HL-60 (cell line): ENCODE results near the gene TSPAN15.

Experiments used
- DNase-seq, 2 experiments: peaks; one replicate each; pipeline ENCODE4 v3.0.0-alpha.2; 2010 to 2020; ENCODE audit warnings: low read depth in 1 of 2, low spot score in 1 of 2
- H3K27ac ChIP-seq: fragments of 250-450 bp; sonication (Bioruptor Pico); replicated peaks from 2 replicates; pipeline ENCODE4 v1.5.1; 2020; ENCODE audit warnings: mild to moderate bottlenecking, moderate library complexity
- H3K27me3 ChIP-seq: fragments of 250-450 bp; sonication (Bioruptor Pico); 2 replicates; pipeline ENCODE4 v1.5.1; 2021; ENCODE audit warnings: mild to moderate bottlenecking, moderate library complexity; ENCODE audit not compliant: insufficient read depth, poor library complexity, severe bottlenecking
- H3K4me3 ChIP-seq: replicated peaks from 2 replicates; pipeline ENCODE4 v1.5.1; 2011; ENCODE audit warnings: mild to moderate bottlenecking, control low read depth, low read length; ENCODE audit not compliant: insufficient read depth
- GABPA ChIP-seq: IDR thresholded peaks from 2 replicates; pipeline ENCODE4 v1.6.1; 2012; ENCODE audit warnings: low read depth
- POLR2AphosphoS5 ChIP-seq: IDR thresholded peaks from 2 replicates; pipeline ENCODE4 v1.6.1; 2012; ENCODE audit warnings: low read depth
- REST ChIP-seq: IDR thresholded peaks from 2 replicates; pipeline ENCODE4 v1.6.1; 2012; ENCODE audit warnings: low read depth; ENCODE audit not compliant: insufficient replicate concordance
- SPI1 ChIP-seq: IDR thresholded peaks from 2 replicates; pipeline ENCODE4 v1.6.1; 2012; ENCODE audit warnings: low read depth, mild to moderate bottlenecking, borderline replicate concordance
- long read RNA-seq: library from polyadenylated mRNA; unstranded; transcript quantifications from one replicate; pipeline ENCODE4 v2.0.0, GENCODE V29; 2020
- TF ChIP-seq, protein P1 (sequence below): IDR thresholded peaks from one replicate; pipeline ENCODE4 v1.5.1; 2011; ENCODE audit warnings: low read length, control low read depth, inconsistent platforms; ENCODE audit not compliant: insufficient read depth

TSPAN15 gene
- long read RNA-seq, result 0 reads

DNA sequence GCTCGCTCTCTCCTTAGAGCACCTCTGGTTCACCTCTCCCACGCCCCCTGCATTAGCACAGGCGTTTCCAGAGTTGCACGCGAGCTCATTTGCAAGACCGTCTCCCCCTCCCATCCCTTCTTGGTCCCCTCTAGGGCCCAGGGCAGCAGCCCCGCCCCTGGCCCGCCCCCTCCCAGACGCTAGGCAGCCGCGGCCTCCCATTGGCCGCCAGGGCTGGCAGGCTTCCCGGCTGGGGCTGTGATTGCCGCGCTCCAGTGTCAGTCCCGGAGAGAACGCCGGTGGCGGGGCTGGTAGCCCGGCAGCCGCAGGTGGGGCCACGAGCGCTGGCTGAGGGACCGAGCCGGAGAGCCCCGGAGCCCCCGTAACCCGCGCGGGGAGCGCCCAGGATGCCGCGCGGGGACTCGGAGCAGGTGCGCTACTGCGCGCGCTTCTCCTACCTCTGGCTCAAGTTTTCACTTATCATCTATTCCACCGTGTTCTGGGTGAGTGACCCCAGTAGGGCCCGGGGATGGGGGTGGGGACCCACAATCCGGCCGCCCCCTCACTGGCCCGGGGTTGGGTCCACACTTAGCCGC is at the start of gene TSPAN15:
Gene TSPAN15, plus strand, starts transcription at position 257 of the 575 bp plus-strand sequence. Its CDS starts 130 bp downstream, at position 387.
- H3K27ac ChIP-seq, result no peak within 1 kb of the TSS
- TF ChIP-seq REST (no peak), SPI1 (no peak), POLR2AphosphoS5 (no peak)
- peak in 1 of 2 experiments; percentile 31 for DNase-seq
- peak within 1 kb of the TSS; percentile 27 for H3K4me3 ChIP-seq
- peaks cover 11% of the 10 kb centered on the region for H3K27me3 ChIP-seq

DNA sequence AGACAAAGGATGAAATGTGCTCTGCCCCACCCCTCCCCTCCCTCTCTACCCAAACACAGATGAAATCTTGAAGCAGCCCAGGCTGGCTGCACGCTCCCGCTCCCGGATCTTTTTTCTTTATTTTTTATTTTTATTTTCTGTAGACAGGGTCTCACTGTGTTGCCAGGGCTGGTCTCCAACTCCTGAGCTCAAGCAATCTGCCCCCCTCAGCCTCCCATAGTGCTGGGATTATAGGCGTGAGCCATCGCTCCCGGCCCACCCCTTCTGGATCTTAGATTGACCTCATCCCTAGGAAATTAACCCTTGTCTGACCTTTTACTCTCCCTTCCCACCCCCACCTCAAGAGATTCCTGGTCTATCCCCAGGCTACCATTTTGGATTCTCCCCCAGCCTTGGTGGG is 48.9 kb upstream of the TSPAN15 start:
- Histone ChIP-seq H3K27ac (no peak overlapping the region), H3K4me3 (no peak overlapping the region), H3K27me3 (no peaks in the 10 kb centered on the region)
- TF ChIP-seq GABPA, result no peak
- TF ChIP-seq POLR2AphosphoS5, result no peak
- no peak for TF ChIP-seq REST
- no peak for TF ChIP-seq SPI1
- TF ChIP-seq, protein P1, sequence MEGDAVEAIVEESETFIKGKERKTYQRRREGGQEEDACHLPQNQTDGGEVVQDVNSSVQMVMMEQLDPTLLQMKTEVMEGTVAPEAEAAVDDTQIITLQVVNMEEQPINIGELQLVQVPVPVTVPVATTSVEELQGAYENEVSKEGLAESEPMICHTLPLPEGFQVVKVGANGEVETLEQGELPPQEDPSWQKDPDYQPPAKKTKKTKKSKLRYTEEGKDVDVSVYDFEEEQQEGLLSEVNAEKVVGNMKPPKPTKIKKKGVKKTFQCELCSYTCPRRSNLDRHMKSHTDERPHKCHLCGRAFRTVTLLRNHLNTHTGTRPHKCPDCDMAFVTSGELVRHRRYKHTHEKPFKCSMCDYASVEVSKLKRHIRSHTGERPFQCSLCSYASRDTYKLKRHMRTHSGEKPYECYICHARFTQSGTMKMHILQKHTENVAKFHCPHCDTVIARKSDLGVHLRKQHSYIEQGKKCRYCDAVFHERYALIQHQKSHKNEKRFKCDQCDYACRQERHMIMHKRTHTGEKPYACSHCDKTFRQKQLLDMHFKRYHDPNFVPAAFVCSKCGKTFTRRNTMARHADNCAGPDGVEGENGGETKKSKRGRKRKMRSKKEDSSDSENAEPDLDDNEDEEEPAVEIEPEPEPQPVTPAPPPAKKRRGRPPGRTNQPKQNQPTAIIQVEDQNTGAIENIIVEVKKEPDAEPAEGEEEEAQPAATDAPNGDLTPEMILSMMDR, result no peak
- DNase-seq, result no peak

GRCh38 chr10:69403066-69403465 is 48.2 kb upstream of the TSPAN15 start:
- TF ChIP-seq POLR2AphosphoS5, result no peak
- TF ChIP-seq GABPA, result no peak
- TF ChIP-seq, protein P1, result no peak
- no peak for TF ChIP-seq REST
- no peak for TF ChIP-seq SPI1
- Histone ChIP-seq H3K4me3 (no peak overlapping the region), H3K27ac (no peak overlapping the region), H3K27me3 (no peaks in the 10 kb centered on the region)
- DNase-seq, result no peak
